HEK293T (cell line): Measurements from ENCODE around the gene BEST1.

Source experiments
- CTCF ChIA-PET: fragments of 350-600 bp; formaldehyde crosslinking; extraction: SDS; loops from one replicate; lab custom pipeline; 2021; ENCODE audit warnings: antibody characterized with exemption, inconsistent platforms; lab: Yijun Ruan, JAX
- POLR2A ChIA-PET: fragments of 350-600 bp; formaldehyde crosslinking; extraction: SDS; loops from one replicate; lab custom pipeline; 2020; ENCODE audit warnings: antibody characterized with exemption, inconsistent platforms; lab: Yijun Ruan, JAX
- DNase-seq: peaks from one replicate; pipeline ENCODE4 v3.0.0; 2012; ENCODE audit warnings: mixed read lengths; ENCODE audit errors: extremely low spot score
- ARNT ChIP-seq: fragments of 450-650 bp; IDR thresholded peaks from 2 replicates; pipeline ENCODE4 v1.6.1; 2017; ENCODE audit warnings: mild to moderate bottlenecking
- BHLHE40 ChIP-seq: fragments of 450-650 bp; IDR thresholded peaks from 2 replicates; pipeline ENCODE4 v1.6.1; 2016; ENCODE audit warnings: mild to moderate bottlenecking, moderate library complexity, borderline replicate concordance
- CTBP1 ChIP-seq: fragments of 450-650 bp; IDR thresholded peaks from 2 replicates; pipeline ENCODE4 v1.6.1; 2016; ENCODE audit warnings: borderline replicate concordance
- ELF4 ChIP-seq: fragments of 450-650 bp; IDR thresholded peaks from 2 replicates; pipeline ENCODE4 v1.6.1; 2017; ENCODE audit warnings: antibody characterized with exemption
- FOXA1 ChIP-seq: fragments of 450-650 bp; IDR thresholded peaks from 2 replicates; pipeline ENCODE4 v1.6.1; 2016; ENCODE audit warnings: mild to moderate bottlenecking
- FOXK2 ChIP-seq: fragments of 450-650 bp; IDR thresholded peaks from 2 replicates; pipeline ENCODE4 v1.6.1; 2016; ENCODE audit warnings: mild to moderate bottlenecking
- FOXM1 ChIP-seq: fragments of 450-650 bp; IDR thresholded peaks from 2 replicates; pipeline ENCODE4 v1.6.1; 2017; ENCODE audit warnings: mild to moderate bottlenecking, borderline replicate concordance
- HDGF ChIP-seq: fragments of 450-650 bp; IDR thresholded peaks from 2 replicates; pipeline ENCODE4 v1.6.1; 2017; ENCODE audit warnings: antibody characterized with exemption, borderline replicate concordance
- L3MBTL2 ChIP-seq: fragments of 450-650 bp; conservative IDR thresholded peaks from 2 replicates; pipeline ENCODE4 v1.6.1; 2016; ENCODE audit warnings: mild to moderate bottlenecking
- LEF1 ChIP-seq: fragments of 450-650 bp; IDR thresholded peaks from 2 replicates; pipeline ENCODE4 v1.6.1; 2017; ENCODE audit warnings: mild to moderate bottlenecking, borderline replicate concordance
- NFRKB ChIP-seq: fragments of 450-650 bp; IDR thresholded peaks from 2 replicates; pipeline ENCODE4 v1.6.1; 2016; ENCODE audit warnings: mild to moderate bottlenecking, moderate library complexity
- PKNOX1 ChIP-seq: fragments of 450-650 bp; IDR thresholded peaks from 2 replicates; pipeline ENCODE4 v1.6.1; 2016
- SP1 ChIP-seq: fragments of 450-650 bp; IDR thresholded peaks from 2 replicates; pipeline ENCODE4 v1.6.1; 2017
- SUZ12 ChIP-seq: fragments of 450-650 bp; IDR thresholded peaks from 2 replicates; pipeline ENCODE4 v1.6.1; 2016; ENCODE audit warnings: mild to moderate bottlenecking
- TARDBP ChIP-seq: fragments of 450-650 bp; IDR thresholded peaks from 2 replicates; pipeline ENCODE4 v1.6.1; 2016
- ZNF384 ChIP-seq: fragments of 450-650 bp; IDR thresholded peaks from 2 replicates; pipeline ENCODE4 v1.6.1; 2016

BEST1 gene

DNA sequence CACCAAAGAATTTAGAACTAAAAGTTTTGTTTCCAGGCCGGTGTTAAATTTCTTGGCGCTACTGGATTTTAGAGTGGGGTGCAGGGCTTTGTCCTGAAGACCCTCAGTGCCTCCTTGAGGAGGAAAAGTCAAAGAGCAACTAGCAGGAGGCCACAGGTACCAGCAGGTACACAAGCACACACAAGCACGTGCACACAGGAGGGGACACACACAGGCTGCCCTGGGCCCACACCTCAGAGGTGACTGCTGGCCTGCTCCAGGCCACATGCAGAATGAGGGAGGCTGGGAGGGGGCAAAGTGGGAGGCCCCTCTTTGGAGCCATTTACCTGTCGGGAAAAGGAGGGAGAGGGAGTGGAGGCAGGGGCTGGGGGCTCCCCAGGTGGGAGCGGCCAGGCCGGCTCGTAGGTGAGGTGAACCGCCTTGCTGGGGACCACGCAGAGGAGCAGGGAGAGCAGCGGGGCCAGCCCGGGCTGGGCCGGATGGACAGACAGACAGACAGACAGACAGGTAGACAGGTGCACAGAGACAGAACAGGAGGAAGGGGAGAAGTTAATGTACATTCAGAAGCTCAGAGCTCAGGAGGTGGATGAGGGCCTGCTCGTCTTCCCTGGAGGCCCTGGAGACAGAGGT is 45.0 kb upstream of the BEST1 start:
- TF ChIP-seq L3MBTL2 = no peak
- TF ChIP-seq FOXK2 = no peak
- no peak for TF ChIP-seq SP1
- no peak for TF ChIP-seq FOXM1
- TF ChIP-seq LEF1 = no peak
- TF ChIP-seq CTBP1 = no peak
- TF ChIP-seq TARDBP = no peak
- no peak for TF ChIP-seq PKNOX1
- TF ChIP-seq HDGF = no peak
- ChIA-PET CTCF (interaction anchor here (0.6 to 1.7 kb wide), 2 partner anchors 43 to 202 kb away, joined by 3 to 7 read pairs; no protein-coding TSS in a partner anchor), POLR2A (interaction anchor here (2.1 kb wide), 1 partner anchor 44 kb away, joined by 6 read pairs; the partner anchor contains the start of gene BEST1)
- DNase-seq = no peak

DNA sequence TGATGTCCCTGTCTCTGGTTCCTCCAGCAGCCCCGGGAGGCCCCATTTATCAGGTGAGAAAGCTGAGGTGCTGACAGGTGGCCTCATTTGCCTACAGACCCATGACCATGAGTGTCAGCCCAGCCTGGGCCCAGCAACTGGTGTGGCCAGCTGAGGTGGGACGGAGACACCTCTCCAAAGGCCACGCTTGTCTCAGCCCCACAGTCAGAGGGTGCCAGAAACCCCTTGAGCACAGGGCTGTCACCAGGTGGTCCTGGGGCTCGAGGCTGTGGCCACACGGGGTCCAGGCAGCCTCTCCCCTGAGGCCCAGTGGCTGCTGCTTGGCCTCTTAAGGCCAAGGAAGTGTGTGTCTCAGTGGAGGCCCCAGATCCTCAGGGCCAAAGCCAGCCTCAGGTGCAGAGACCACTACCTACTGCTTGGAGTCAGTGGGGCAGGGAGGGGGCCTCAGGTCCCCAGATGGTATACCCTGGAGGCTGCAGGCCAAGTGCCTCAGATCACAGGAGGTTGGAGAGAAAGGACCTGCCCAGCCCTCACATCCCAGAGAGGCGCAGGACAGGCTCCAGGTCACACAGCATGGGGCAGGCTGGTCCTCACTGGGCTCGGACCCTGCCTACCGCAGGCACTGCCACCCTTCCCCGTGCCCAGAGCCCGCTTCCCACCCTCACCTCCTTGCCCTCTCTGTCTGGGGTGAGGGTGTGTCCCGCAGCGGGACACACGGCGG is 44.2 kb upstream of the BEST1 start:
- ChIA-PET POLR2A (no interaction called here), CTCF (no interaction called here)
- no peak for DNase-seq
- no peak for TF ChIP-seq FOXK2
- no peak for TF ChIP-seq CTBP1
- TF ChIP-seq FOXA1 = no peak
- no peak for TF ChIP-seq SP1
- no peak for TF ChIP-seq NFRKB
- TF ChIP-seq ZNF384 = no peak
- TF ChIP-seq BHLHE40 = no peak
- TF ChIP-seq LEF1 = no peak
- no peak for TF ChIP-seq PKNOX1
- no peak for TF ChIP-seq ELF4
- no peak for TF ChIP-seq SUZ12
- no peak for TF ChIP-seq TARDBP
- TF ChIP-seq L3MBTL2 = no peak
- no peak for TF ChIP-seq HDGF
- TF ChIP-seq ARNT = no peak

DNA sequence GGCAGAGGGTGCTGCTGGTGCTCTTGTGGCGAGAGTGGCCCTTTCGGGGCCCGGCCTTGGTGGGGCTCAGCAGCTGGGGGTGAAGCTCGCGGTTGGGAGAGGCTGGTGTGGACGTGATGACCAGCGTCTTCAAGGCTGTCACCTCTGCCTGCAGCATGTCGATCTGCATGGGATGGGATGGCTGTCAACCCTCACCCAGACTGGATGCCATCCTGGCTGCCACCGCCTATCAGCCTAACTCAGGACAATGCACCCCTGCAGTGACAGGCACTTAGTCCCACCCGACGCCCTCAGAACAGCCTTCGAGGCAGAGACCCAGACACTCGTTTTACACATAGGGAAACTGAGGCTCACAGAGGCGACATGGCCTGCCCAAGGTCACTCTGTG is 43.6 kb upstream of the BEST1 start:
- POLR2A ChIA-PET = no interaction called here

GRCh38 chr11:61907282-61907681 is 42.9 kb upstream of the BEST1 start:
- POLR2A ChIA-PET = interaction anchor here (0.7 to 1.2 kb wide), 3 partner anchors 42 to 61 kb away, joined by 3 read pairs; partner anchors contain the start of gene FTH1
- TF ChIP-seq CTBP1 (no peak), FOXK2 (no peak), LEF1 (no peak), FOXM1 (no peak), L3MBTL2 (no peak), TARDBP (no peak), NFRKB (no peak), SUZ12 (no peak), ELF4 (no peak), PKNOX1 (no peak), SP1 (no peak), ARNT (no peak), ZNF384 (no peak), FOXA1 (no peak), HDGF (no peak), BHLHE40 (no peak)
- no peak for DNase-seq
- CTCF ChIA-PET = interaction anchor here (1.3 to 2.4 kb wide), 2 partner anchors 8 to 40 kb away, joined by 6 to 21 read pairs; no protein-coding TSS in a partner anchor

More for the DNA sequence above, 43.6 kb upstream of the BEST1 start:
- TF ChIP-seq ZNF384 = no peak
- CTCF ChIA-PET = interaction anchor here (1.3 to 2.4 kb wide), 2 partner anchors 7 to 41 kb away, joined by 6 to 21 read pairs; no protein-coding TSS in a partner anchor
- no peak for DNase-seq

GRCh38 chr11:61907871-61908729 is 42.1 kb upstream of the BEST1 start:
- no peak for TF ChIP-seq LEF1
- TF ChIP-seq ARNT = no peak
- no peak for TF ChIP-seq PKNOX1
- no peak for TF ChIP-seq NFRKB
- TF ChIP-seq BHLHE40 = no peak
- no peak for TF ChIP-seq SP1
- no peak for TF ChIP-seq CTBP1
- no peak for TF ChIP-seq FOXM1
- no peak for TF ChIP-seq L3MBTL2
- no peak for TF ChIP-seq SUZ12
- ChIA-PET POLR2A (interaction anchor here (0.7 to 1.2 kb wide), 4 partner anchors 41 to 60 kb away, joined by 3 read pairs; partner anchors contain the start of gene FTH1), CTCF (interaction anchor here (1.1 to 2.4 kb wide), 3 partner anchors 9 to 39 kb away, joined by 4 to 21 read pairs (median 6); no protein-coding TSS in a partner anchor)
- no peak for DNase-seq
